LHCN-M2 (cell line): ENCODE results near the gene ZC3H6. TPM values are rescaled to one million over a fixed set of nuclear protein-coding genes. Genes with fewer than 3 reads are reported as not detected.

ENCODE experiments used
- DNase-seq: peaks from one replicate; pipeline ENCODE4 v3.0.0-alpha.2; 2012; ENCODE audit warnings: low read depth
- polyA plus RNA-seq: library from polyadenylated mRNA; unstranded; fragments of >200 nt; gene quantifications from one replicate; pipeline ENCODE4 v1.2.1, GENCODE V29; 2012; ENCODE audit warnings: missing spikeins
- total RNA-seq: library from RNA; depleted of rRNA; stranded (reverse); fragments of >200 nt; gene quantifications from 2 replicates; pipeline ENCODE4 v1.2.3, GENCODE V29; 2014; rRNA removed

ZC3H6 gene
- total RNA-seq: 4.4 and 6.2 TPM in 2 replicates
- 2.3 TPM for polyA plus RNA-seq

DNA sequence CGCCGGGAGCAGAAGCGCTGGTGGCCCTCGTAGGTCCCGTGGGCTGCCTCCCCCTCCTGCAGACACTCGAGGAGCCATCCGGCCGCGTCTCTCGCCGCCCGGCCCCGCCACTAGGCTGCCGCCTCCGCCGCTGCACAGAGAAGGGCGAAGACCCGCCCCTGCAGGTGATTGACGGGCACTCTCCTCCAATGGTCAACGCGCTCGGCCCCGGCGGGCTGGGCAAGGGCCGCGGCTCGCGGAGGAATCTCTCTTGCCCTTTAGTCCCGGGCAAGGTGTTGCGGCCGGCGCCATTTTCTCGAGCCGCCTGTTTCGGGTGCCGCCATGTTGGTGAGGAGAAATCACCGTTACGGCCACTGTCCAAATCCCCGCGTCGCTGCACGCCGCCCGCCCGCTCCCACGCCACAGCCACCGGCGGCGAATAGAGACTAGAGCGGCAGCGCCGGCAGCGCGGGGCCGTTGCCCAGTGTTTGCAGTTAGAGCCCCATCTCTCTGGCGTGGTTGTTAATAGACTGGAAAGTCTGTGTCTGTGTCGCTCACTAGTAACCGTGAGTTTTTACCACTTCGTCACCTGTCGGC is at the start of gene ZC3H6:
Gene ZC3H6, plus strand, starts transcription at position 287 of the 576 bp plus-strand sequence. CDS start 398 bp downstream, outside the sequence.
- peak; percentile 96 for DNase-seq

GRCh38 chr2:112229348-112229747 is 46.0 kb upstream of the ZC3H6 start:
- peak; percentile 92 for DNase-seq

- DNase-seq: no peak
Observed at GRCh38 chr2:112230371-112230770, 45.0 kb upstream of the ZC3H6 start.

GRCh38 chr2:112239862-112240261 is 35.5 kb upstream of the ZC3H6 start:
- no peak for DNase-seq

DNA sequence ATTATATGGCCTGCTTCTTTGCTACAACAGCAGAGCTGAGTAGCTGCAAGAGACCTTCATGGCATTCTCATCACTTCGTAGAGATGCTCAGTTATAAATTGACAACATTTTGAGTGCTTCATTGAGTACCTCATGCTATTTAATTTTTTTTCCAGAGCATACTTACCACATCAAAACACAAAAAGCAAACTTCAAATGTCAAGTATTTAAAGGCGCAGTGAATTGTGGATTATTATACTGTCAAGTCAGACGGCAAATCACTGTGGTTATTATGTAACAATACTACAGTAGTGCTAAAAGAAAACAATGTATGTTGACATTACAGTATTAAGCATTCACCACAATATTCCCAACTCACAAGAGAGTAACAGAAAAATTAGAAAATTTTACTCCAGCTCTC is 33.0 kb upstream of the ZC3H6 start:
- no peak for DNase-seq

- no peak for DNase-seq
Observed at GRCh38 chr2:112243233-112243632, 32.2 kb upstream of the ZC3H6 start.

DNA sequence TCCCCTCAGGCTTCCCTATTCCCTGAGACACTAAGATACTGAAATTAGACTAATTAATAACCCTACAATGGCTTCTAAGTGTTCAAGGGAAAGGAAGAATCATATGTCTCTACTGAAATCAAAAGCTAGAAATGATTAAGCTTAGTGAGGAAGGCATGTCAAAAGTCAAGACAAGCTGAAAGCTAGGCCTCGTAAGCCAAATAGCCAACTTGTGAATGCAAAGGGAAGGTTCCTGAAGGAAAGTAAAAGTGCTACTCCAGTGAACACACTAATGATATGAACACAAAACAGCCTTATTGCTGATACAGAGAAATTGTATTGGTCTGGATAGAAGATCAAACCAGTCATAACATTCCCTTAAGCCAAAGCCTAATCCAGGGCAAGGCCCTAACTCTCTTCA is 30.5 kb upstream of the ZC3H6 start:
- no peak for DNase-seq

DNA sequence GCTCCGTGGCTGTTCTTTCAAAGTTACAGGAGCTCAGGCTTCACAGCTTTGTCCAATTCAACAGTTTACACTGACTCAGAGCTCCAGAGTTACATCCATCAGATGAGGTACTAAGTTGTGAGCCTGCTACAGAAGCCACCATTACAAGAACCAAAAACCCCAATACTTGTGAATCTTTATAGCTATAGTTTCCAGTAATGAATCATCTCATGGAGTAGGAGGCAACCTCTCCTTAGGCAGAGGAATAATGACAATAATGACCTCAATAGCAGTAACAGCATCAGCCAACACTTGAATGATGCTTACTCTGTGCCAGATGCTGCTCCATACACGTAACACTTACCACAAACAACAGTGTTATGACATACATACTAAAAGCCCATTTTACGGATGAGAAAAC is 24.1 kb upstream of the ZC3H6 start:
- no peak for DNase-seq

- no peak for DNase-seq
Observed at GRCh38 chr2:112253261-112253815, 22.1 kb upstream of the ZC3H6 start.

DNA sequence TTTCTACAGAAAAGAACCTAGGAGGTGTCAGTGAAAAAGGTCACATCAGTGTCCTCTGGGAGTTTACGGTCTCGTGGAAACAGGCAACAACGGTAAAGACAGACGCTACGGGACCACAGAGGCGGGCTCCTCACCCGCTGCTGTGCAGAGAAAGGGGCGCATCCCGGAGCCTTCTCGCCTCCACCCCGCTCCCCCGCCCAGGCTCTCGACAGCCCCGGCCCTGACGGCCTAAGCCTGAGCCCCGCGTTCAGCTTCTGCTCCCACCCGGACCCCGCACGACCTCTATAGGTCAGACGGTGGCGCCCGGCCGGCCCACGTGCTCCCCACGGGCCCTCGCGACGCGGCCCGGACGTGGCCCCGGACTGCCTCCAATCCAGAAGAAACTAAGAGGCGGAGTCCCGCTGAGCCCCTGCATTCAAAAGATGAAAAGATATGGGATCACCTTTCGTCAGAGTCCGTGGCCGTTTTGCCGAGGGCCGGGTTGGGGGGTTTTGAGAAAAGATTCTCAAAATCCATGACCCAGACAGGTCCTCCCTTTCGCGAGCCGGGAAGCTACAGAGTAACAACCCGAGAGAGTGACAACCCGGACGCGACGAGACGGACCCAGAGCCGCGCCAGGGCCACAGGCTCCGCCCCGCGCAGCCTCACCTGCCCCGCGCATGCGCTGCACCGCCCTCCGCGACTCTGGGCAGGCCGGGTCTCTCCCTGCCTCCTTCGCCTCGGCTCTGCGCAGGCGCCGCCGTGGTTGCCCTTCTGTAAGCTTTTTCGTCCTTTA is 20.7 kb upstream of the ZC3H6 start, which contains the start of gene ZC3H8:
Gene ZC3H8, minus strand, starts transcription at position 577 of the 775 bp plus-strand sequence. Its CDS starts 61 bp downstream, at position 516.
- DNase-seq: peak; percentile 82

DNA sequence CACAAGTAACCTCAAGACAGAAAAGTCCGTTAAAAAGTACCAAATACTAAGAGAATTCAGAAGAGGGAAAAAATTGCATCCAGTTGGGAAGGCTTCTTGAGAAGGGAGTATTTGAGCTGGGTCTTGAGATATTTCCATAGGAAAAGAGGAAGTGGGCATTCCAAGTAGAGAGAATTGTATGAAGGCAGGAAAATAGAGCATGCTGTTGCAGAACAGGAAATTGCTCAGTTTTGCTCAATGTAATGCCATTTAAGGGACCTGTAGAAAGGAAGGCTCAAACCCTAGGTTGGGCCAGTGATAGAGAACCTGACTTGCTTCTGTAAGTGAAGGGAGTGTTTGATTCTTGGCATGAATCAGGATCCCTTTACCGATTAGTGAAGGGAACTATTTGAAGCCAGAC is 19.5 kb upstream of the ZC3H6 start:
- no peak for DNase-seq

GRCh38 chr2:112256654-112257053 is 18.7 kb upstream of the ZC3H6 start:
- no peak for DNase-seq

- peak; percentile 28 for DNase-seq
Observed at GRCh38 chr2:112257575-112257974, 17.8 kb upstream of the ZC3H6 start.

DNA sequence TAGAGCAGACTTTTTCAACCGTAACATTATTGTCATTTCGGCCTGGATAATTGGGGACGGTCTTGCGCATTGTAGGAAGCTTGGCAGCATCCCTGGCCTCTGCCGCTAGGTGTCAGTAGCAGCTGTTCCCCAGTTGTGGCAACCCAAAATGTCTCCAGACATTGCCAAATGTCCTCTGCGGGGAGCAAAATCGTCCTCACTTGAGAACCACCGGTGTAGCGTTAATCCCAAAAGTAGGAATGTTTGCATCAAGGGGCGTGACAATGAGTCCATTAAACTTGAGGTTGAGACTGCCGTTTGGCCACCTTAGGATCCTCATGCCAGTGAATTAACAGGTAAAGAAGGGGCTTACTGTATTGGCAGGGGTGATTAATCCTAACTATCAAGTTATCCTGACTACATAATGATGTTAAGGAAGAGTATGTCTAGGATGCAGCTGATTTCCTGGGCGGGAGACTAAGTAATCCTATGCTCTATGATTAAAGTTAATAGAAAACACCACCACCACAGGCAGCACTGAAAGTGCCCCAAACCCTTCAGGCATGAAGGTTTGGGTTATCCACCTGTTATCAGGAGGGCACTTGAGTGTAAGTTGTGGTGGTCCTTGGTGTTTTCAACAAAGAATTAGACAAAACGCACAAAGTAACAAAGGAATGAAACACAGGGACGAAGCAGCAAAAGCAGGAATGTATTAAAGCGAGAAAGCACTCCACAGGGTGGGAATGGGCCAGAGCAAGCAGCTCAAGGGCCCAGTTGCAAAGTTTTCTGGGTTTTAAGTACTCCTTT is 15.7 kb upstream of the ZC3H6 start:
- peak; percentile 68 for DNase-seq

- no peak for DNase-seq
Observed at GRCh38 chr2:112260295-112260625, 15.1 kb upstream of the ZC3H6 start.

GRCh38 chr2:112262876-112263275 is 12.5 kb upstream of the ZC3H6 start:
- no peak for DNase-seq

GRCh38 chr2:112268547-112268946 is 6.8 kb upstream of the ZC3H6 start:
- no peak for DNase-seq

DNA sequence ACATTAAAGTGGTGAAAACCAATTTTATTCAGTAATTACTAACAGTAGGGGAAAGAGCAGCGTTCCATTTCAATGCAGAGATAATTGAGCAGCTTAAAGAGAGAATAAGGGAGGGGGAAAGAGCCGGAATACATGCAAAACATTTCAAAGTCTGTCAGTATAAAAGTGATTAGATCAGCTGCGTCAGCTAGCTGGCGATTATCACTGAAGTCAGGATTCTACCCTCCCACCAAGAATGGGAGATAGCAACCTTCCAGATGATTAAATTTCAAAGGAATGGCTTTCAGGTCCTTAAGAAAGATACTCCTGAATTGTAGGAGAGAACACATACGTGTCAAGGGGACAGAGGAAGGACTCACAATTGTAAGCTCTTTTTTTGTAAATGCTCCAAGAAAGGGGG is 2.7 kb upstream of the ZC3H6 start:
- no peak for DNase-seq

- DNase-seq: no peak
Observed at GRCh38 chr2:112273349-112273748, 2.0 kb upstream of the ZC3H6 start.

DNA sequence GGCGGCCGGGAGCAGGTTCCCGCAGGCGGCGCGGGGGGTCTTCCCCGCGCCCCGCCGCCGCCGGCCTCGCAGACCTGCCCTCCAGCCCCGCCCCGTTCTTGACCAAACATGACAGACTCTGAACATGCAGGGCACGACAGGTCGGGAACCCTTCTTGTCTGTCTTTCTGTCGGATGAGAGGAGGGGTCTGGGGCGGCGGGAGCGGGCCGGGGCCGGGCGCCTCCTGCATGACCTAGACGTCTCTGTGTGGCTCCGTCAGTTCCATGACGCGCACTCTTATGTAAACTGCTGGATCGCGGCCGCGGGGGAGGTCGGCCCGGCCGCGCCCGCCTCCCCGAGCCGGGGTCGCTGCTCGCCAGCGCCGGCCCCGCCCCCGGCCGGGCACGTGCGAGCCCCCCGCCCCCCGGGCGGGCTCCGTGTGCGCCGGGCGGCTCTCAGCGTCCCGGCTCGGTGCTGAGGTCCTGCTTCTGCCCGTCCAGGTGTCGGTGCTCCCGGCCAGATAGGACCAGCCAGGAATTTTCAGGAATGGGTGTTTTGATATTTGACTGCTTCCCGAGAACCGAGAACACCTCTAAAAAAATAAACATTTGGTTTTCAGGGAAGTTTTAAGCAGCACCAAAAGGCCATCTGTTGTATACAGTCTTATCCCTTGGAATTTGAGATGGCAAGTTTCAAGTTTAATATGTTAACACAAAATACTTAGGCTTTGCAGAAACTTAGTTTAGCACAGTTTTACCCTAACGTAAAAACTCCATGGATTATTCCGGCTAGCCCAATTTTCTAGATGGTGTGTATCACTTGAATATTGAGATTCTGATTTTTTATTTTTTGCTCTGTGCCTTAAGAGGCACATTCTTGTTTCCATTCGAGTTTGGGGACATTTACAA is 733 bp downstream of the ZC3H6 start:
- peak; percentile 74 for DNase-seq

DNA sequence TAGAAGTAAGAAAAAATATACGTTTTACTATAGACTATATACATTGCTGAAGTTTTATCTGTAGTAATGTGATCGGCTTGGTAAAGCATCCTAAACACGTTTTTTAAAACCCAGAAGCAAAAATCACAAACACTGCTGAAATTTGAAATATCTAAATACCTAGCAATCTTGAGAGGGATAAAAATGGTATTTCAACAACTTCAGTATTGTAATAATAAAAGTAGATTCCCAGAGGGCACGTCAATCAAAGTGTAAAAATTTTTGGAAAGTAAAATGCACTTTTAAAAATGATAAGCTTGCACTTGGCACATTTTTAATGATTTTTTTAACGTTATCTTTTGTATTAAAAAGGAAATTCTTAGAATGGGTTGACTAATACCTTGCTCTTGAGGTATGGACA is 1.6 kb downstream of the ZC3H6 start:
- DNase-seq: no peak
